C1 segment of cervical spinal cord (tissue), 14 donors: ENCODE results near the gene KAZN.
A peak's percentile ranks its signal among the peaks of the same experiment; 100 is the strongest.
"Not testable (repeated sequence)": the region's sequence is repeated elsewhere in the genome, so short reads cannot be mapped to it uniquely, and the experiment has no call there.

ENCODE experiments used
- DNase-seq, 14 donors: peaks; one replicate each; lab custom pipeline; 2025; lab: John Stamatoyannopoulos, UW

KAZN gene

GRCh38 chr1:14949836-14950713 lies 351.6 kb downstream of the KAZN start:
- DNase-seq: peak in 2 of 14 donors; percentile 19 to 65

GRCh38 chr1:14951766-14952165 lies 353.3 kb downstream of the KAZN start:
- DNase-seq: no peak

GRCh38 chr1:14952626-14953314 lies 354.3 kb downstream of the KAZN start:
- no peak for DNase-seq

- no peak for DNase-seq
These were observed 355.7 kb downstream of the KAZN start for GRCh38 chr1:14954210-14954609.

- no peak for DNase-seq
These were observed 356.4 kb downstream of the KAZN start for GRCh38 chr1:14954930-14955329.

GRCh38 chr1:14955402-14955801 lies 356.9 kb downstream of the KAZN start:
- no peak for DNase-seq

- no peak for DNase-seq
These were observed 357.5 kb downstream of the KAZN start for GRCh38 chr1:14955976-14956375.

GRCh38 chr1:14956579-14957195 lies 358.2 kb downstream of the KAZN start:
- no peak for DNase-seq

GRCh38 chr1:14957375-14958098 lies 359.1 kb downstream of the KAZN start:
- DNase-seq: no peak

- DNase-seq: peak in 1 of 14 donors; percentile 12
These were observed 360.0 kb downstream of the KAZN start for GRCh38 chr1:14958249-14959058.

GRCh38 chr1:14959059-14959694 lies 360.7 kb downstream of the KAZN start:
- DNase-seq: no peak

GRCh38 chr1:14961661-14962267 lies 363.3 kb downstream of the KAZN start:
- peak in 1 of 14 donors; percentile 15 for DNase-seq

GRCh38 chr1:14962407-14962806 lies 363.9 kb downstream of the KAZN start:
- peak in 1 of 14 donors; percentile 55 for DNase-seq

- DNase-seq: not testable (repeated sequence)
These were observed 365.6 kb downstream of the KAZN start for GRCh38 chr1:14963791-14964710.

- DNase-seq: no peak
These were observed 366.2 kb downstream of the KAZN start for GRCh38 chr1:14964711-14965055.

GRCh38 chr1:14968251-14968851 lies 369.9 kb downstream of the KAZN start:
- DNase-seq: peak in 10 of 14 donors; percentile 35 to 80 (median 60)

- peak in 2 of 14 donors; percentile 25 to 58 for DNase-seq
These were observed 370.5 kb downstream of the KAZN start for GRCh38 chr1:14969006-14969405.

GRCh38 chr1:14970115-14970798 lies 371.8 kb downstream of the KAZN start:
- DNase-seq: peak in 5 of 14 donors; percentile 13 to 59 (median 27)
